Measurements from ENCODE around the gene INSM1.

DNA sequence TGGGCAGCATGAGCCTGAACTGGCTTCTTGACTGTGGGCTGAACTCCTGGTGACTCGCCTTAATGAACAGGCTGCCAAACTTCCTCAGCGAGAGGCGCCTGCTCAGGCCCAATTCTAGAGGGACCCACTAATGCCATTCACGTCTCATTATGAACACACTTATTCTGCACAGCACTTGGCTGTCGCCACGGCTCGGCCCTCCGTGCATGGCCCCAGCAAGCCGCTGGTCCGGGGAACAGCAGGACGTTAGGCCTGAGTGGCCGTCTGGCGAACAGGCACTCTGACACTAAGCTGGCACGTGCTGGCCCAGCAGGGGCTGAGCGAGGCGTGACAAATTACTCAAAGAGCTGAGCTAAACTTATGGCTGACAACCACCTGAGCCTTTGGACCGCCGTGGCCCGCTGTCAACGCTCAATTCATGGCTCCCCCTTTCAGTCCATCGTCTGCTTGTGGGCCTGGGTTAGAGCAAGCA, 45.9 kb downstream of the INSM1 start:
- TF ChIP-seq POLR2A (IDR thresholded peaks at IDR 0.05; ENCODE audit: low read depth, low read length) (no peak), TAF1 (IDR thresholded peaks at IDR 0.05; ENCODE audit: borderline replicate concordance, low read depth, low read length) (no peak)

Data from GM12892 (cell line).